NCI-H510A treated with DMSO at 0.1 percent for 48 hours (cell line): ENCODE results near the gene SIGLEC14.
"Not testable (repeated sequence)": the region's sequence is repeated elsewhere in the genome, so short reads cannot be mapped to it uniquely, and the experiment has no call there.

Source experiments
- DNase-seq: peaks from one replicate; lab custom pipeline; 2025; lab: John Stamatoyannopoulos, UW

Gene SIGLEC14

DNA sequence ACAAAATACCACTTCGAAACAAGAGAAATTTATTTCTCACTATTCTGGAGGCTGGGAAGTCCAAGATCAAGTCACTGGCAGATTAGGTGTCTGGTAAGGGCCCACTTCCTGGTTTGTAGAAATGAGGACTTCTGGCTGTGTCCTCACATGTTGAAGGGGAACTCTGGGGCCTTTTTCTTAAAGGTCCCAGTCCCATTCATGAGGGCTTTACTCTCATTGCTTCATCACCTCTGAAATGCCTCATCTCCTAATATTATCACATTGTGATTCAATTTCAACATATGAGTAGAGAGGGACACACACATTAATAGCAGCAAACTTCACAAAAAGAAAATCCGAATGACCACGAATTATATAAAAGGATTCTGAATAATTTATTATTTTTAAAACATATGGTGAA is 21.6 kb upstream of the SIGLEC14 start:
- DNase-seq: no peak

- DNase-seq: no peak
These were observed 18.4 kb upstream of the SIGLEC14 start for GRCh38 chr19:51664997-51665396.

DNA sequence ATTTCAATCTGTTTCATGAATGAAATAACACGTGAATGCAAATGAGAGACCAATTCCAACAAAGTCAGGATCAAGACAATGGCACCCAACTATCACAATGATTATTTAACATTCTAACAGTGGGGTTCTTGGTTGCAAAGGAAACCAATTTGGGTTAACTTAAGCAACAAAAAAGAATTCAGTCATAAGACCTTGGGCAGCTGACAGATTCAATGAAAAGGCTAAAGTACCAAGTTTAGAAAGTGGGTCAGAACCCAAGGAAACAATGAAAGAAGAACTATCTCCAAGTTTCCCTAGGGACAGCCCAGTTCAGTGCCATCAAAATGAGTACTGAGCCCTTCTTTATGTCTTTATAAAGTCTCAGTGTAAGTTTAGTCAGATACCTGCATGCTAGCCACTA is 17.5 kb upstream of the SIGLEC14 start:
- DNase-seq: no peak

DNA sequence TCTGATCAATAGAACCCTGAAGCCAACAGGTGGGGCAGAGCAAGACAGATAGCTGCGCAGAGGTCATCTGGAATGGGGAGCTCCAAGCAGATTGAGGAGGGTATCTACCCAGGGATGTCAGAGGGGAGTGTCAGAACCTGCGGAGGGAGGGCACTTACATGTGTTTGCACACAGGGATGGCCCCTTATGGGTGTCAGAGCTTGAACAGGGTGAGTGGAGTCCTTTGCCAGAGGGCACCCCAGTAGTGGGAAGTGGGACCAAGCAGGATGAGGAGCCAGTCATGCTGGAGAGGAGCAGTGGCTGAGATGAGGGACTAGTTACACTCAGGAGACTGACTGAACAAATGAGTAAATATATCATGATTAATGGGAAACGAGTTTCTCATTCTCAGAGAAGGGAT is 17.0 kb upstream of the SIGLEC14 start:
- no peak for DNase-seq

GRCh38 chr19:51660975-51661600 is 14.5 kb upstream of the SIGLEC14 start:
- no peak for DNase-seq

DNA sequence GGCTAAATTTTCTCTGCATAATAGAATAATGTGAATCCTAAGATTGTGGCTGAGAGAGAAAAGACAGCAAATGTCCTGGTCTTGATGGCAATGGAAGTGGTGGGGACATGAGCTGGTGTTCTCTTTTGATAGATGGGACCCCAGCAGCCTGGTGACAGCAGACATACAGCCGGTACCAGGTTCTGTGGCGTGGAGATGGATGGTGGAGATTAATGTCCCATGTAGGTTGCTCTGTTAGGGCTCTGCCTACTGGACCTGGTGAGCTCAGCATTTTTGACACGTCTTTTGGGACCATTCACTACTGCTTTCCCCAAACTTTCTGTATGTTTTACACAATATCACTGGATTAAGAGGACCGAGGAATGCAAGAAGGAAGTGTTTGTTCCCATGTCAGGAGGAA is 8.2 kb upstream of the SIGLEC14 start:
- DNase-seq: no peak

DNA sequence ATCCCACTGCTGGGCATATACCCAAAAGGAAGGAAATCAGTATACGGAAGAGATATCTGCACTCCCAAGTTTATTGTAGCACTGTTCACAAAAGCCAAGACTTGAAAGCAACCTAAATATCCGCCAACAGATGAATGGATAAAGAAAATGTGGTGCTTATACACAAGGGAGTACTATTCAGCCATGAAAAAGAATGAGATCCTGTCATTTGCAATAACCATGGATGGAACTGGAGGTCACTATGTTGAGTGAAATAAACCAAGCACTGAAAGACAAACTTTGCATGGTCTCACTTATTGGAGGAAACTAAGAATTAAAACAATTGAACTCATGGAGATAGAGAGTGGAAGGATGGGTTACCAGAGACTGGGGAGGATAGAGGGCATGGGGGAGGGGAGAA is 6.5 kb upstream of the SIGLEC14 start:
- DNase-seq: no peak

DNA sequence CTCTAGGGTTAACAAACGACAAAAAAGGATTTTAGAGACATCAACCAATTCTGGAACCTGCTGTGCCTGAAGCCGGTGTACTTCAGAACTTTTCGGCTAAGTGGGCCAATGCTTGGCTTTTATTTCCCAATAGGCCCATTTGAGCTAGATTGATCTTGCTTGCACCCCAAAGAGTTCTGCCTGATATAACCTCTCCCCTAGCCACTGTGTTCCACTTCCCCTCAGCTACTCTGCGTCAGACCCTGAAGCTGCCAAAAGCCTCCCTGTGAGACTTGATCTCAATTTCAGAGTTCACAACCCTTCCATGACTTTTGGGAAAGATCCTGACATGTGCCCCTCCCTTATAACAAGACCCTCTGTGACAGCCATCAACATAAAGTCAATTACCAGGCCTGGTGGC is 5.6 kb upstream of the SIGLEC14 start:
- DNase-seq: no peak

GRCh38 chr19:51651216-51651846 is 4.7 kb upstream of the SIGLEC14 start:
- no peak for DNase-seq

- DNase-seq: no peak
These were observed 693 bp upstream of the SIGLEC14 start for GRCh38 chr19:51647318-51647717.

GRCh38 chr19:51644636-51645271 is 1.9 kb downstream of the SIGLEC14 start:
- DNase-seq: no peak

DNA sequence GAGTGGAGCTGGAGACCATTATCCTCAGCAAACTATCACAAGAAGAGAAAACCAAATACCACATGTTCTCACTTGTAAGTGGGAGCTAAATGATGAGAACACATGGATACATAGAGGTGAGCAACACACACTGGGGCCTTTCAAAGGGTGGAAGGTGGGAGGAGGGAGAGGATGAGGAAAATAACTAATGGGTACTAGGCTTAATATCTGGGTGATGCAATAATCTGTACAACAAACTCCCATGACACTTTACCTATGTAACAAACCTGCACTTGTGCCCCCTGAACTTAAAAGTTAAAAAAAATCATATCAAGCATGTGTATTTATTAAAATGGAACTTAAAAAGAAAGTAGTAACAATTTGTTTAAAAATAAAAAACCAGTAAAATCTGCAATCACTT is 5.0 kb downstream of the SIGLEC14 start:
- DNase-seq: no peak

- no peak for DNase-seq
These were observed 6.2 kb downstream of the SIGLEC14 start for GRCh38 chr19:51640386-51640785.

DNA sequence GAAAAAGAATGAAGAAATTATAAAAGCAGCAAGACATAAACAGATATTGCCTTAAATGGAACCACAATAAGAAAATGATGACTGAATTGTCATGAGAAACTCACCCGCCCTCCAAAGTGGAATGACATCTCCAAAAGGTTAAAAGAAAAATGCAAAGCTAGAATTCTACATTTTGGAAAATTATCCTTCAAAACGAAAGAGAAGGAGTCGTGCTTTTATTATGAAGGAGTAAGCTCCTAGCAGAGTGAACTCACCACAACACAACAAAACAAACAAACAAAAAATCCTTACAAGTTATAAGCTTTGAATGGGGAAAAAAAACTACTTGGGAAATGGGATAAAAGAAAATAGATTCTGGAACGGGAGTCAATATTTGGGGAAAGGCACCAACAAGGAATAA is 6.7 kb downstream of the SIGLEC14 start:
- no peak for DNase-seq

GRCh38 chr19:51637362-51637978 is 9.2 kb downstream of the SIGLEC14 start:
- no peak for DNase-seq

- no peak for DNase-seq
These were observed 14.5 kb downstream of the SIGLEC14 start for GRCh38 chr19:51632126-51632525.

DNA sequence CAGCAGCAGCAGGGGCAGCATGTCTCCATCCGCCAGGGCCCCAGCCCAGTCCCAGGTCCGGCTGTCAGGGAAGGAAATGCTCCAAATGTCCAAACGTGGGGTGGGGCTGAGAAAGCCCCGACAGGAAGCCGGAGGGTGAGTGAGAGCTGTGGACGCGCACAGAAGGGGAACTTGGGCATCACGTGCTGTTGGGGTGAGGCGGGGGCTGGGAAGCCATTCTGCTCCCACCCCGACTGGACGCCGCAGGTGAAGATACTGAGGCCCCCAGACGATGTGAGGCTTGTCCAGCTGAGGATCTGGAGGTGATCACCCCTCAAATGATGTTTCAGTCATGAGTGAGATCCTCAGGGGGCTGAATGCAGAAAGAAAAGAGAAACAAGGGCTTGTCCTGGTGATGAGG is 16.3 kb downstream of the SIGLEC14 start, which contains the start of gene SIGLEC5:
Gene SIGLEC5 (minus strand): TSS at position 87 of the 400 bp plus-strand sequence. CDS start 66 bp downstream, at position 21.
- DNase-seq: not testable (repeated sequence)

DNA sequence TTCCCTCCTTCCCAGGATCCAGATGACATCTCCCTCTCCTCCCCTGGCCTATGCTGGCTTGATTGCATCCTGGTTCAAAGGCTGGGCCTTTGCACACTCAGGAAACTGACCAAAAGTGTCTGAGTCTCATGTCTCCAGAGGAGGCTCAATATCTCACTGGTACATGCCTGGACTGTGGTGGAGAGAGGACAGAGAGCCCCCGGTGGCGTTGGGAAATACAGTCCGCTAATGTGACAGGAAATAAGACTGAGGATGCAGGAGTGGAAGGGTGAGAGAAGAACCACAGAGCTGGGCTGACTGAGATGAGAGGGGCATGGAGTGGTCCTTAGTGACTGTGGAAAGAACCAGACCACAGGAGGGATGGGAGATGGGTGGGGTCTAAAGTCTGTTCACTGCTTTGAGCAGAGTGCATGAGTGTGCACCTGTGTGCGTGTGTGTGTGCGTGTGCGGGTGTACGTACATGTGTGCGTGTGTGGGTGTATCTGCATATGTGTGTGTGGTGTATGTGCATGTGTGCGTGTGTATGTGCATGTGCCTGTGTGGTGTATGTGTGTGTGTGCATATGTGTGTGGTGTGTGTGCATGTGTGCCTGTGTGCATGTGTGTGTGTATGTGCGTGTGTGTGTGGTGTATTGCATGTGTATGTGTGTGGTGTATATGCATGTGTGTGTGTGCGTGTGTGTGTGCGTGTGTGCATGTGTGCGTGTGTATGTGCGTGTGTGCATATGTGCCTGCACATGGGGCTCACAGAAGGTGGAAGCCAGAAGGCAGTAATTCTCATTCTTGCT is 18.3 kb downstream of the SIGLEC14 start:
- DNase-seq: no peak

GRCh38 chr19:51627491-51628138 is 19.0 kb downstream of the SIGLEC14 start:
- no peak for DNase-seq

DNA sequence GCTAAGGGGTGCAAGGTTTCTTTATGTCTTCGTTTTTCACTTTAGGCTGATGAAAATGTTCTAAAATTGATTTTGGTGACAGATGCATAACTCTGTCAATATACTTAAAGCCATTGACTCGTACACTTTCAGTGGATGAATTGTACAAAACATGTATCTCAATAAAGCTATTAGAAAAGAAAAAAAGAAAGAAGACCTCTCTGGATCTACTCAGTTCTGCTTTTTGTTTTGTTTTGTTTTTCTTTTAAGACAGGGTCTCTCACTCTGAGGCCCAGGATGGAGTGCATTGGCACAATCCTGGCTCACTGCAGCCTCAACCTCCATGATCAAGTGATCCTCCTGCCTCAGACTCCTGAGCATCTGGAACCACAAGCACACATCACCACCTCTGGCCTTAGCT is 19.9 kb downstream of the SIGLEC14 start:
- DNase-seq: no peak

DNA sequence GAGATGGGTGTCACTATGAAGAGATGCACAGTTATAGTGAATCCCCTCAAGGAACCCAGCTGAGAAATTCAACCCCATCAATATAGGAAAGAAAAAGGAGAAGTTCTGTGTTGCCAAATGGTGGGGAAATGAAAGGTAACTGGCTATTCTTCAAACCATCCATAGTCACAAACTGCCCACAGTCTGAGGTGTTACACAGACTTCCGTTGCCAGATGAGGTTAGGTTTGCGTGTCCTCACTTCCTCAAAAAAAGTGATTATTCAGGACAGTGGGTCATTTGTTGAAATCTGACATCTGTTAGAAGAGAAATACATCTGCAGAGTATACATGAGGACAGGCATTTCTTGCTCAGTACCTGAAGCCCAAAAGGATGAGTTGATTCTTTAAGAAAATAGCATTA is 25.4 kb downstream of the SIGLEC14 start:
- no peak for DNase-seq

- no peak for DNase-seq
These were observed 30.6 kb downstream of the SIGLEC14 start for GRCh38 chr19:51615991-51616390.
